SK-N-SH (cell line): ENCODE results near the gene TPD52L2.

ENCODE experiments used
- CTCF ChIP-seq: fragments of 200-600 bp; sonication (generic); IDR thresholded peaks from 2 replicates; pipeline ENCODE4 v1.6.1; 2017; ENCODE audit warnings: antibody characterized with exemption, mild to moderate bottlenecking, moderate library complexity
- EP300 ChIP-seq, 2 experiments: IDR thresholded peaks; 2 replicates each; pipeline versions ENCODE4 v1.4.0 to v1.6.1; 2012; ENCODE audit warnings: borderline replicate concordance in 1 of 2, low read depth in 1 of 2, low read length in 1 of 2
- POLR2AphosphoS5 ChIP-seq: IDR thresholded peaks from 2 replicates; pipeline ENCODE4 v1.6.1; 2012; ENCODE audit warnings: low read depth, low read length
- RAD21 ChIP-seq: IDR thresholded peaks from 2 replicates; pipeline ENCODE4 v1.6.1; 2012; ENCODE audit warnings: mild to moderate bottlenecking, low read length
- REST ChIP-seq: IDR thresholded peaks from 2 replicates; pipeline ENCODE4 v1.6.1; 2012; ENCODE audit warnings: mild to moderate bottlenecking, low read depth, low read length, moderate library complexity
- SIN3A ChIP-seq: IDR thresholded peaks from 2 replicates; pipeline ENCODE4 v1.6.1; 2012; ENCODE audit warnings: low read depth, mild to moderate bottlenecking, low read length, moderate library complexity, borderline replicate concordance
- SMC3 ChIP-seq: IDR thresholded peaks from 2 replicates; pipeline ENCODE4 v1.6.1; 2012; ENCODE audit warnings: low read depth, low read length, improper control_type of control experiment
- TAF1 ChIP-seq: IDR thresholded peaks from 2 replicates; pipeline ENCODE4 v1.6.1; 2012; ENCODE audit warnings: low read depth, mild to moderate bottlenecking, low read length, moderate library complexity, borderline replicate concordance
- TCF12 ChIP-seq: IDR thresholded peaks from 2 replicates; pipeline ENCODE4 v1.4.0; 2012
- TEAD4 ChIP-seq: IDR thresholded peaks from 2 replicates; pipeline ENCODE4 v1.4.0; 2012; ENCODE audit warnings: mild to moderate bottlenecking, borderline replicate concordance; ENCODE audit not compliant: insufficient read depth
- USF1 ChIP-seq: IDR thresholded peaks from 2 replicates; pipeline ENCODE4 v1.4.0; 2012; ENCODE audit warnings: low read depth, borderline replicate concordance

DNA sequence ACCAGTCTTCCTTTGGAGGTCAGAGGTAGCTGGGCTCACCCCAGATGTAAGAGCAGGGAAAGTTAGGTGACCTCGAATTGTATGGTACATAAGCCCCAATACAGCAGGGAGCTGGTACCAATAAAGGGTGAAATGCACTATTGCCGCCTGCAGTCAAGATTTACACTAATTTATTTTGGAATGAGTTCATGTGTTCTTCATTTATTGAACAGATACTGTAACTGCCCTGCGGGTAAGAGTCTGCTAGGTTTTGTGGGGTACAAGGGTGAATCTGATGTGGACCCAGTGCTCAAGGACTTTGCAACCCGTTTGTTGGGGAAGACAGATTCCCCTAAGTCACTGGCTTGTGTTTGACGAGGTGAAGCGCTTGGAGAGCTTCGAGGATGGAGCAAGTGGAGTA lies 27.3 kb downstream of the TPD52L2 start:
- TF ChIP-seq TCF12 (no peak), CTCF (no peak), POLR2AphosphoS5 (no peak), REST (no peak), TEAD4 (no peak), EP300 (IDR thresholded peaks at IDR 0.05; ENCODE audit: borderline replicate concordance in 1 of 2, low read depth in 1 of 2, low read length in 1 of 2) (no peak), SIN3A (no peak), USF1 (no peak), TAF1 (no peak), SMC3 (no peak), RAD21 (no peak)
